Stimulated activated CD8-positive, alpha-beta memory T cell treated with anti-CD3 and anti-CD28 coated beads, Interleukin-12 subunit alpha, Interleukin-12 subunit beta, amount 100 ng/mL, for 1 hour (primary cell): ENCODE measurements around the gene KCNQ1.

Source experiments
- DNase-seq: peaks from one replicate; pipeline ENCODE4 v3.0.0-alpha.2; 2020; ENCODE audit warnings: low read depth

Gene KCNQ1

DNA sequence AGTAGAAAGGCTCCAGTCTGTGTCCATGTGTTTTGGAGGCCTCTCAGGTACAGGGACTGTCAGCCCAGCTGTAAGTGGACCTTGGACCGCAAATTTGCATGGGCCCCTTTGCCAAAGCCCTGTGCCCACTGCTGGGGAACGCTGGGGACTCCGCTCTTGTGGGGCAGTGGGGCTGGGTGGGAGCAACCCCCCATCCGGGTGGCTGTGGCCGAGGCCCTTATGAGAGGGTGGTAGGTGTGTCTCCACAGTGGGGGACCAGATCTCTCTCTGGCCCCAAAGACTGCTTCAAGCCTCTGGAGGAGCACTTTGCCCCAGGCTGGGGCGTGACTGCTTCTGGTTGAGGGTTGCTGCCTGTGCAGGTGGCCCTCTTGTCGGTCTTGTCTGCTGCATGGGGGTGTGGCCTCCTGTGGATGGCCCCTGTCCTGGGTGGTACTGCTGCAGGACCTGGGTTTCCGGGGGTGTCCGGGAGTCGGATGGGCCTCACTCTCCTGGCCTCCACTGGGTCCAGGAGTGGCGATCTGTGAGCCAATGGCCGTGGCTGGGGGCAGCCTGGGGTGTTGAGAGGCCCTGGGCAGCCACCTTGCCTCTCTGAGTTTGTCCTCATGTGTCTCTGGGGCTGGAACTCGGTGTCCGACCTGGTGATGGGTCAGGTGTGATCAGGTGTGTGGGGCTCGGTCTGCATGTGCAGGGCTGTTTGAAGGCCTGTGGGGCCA is 15.9 kb downstream of the KCNQ1 start:
- no peak for DNase-seq

DNA sequence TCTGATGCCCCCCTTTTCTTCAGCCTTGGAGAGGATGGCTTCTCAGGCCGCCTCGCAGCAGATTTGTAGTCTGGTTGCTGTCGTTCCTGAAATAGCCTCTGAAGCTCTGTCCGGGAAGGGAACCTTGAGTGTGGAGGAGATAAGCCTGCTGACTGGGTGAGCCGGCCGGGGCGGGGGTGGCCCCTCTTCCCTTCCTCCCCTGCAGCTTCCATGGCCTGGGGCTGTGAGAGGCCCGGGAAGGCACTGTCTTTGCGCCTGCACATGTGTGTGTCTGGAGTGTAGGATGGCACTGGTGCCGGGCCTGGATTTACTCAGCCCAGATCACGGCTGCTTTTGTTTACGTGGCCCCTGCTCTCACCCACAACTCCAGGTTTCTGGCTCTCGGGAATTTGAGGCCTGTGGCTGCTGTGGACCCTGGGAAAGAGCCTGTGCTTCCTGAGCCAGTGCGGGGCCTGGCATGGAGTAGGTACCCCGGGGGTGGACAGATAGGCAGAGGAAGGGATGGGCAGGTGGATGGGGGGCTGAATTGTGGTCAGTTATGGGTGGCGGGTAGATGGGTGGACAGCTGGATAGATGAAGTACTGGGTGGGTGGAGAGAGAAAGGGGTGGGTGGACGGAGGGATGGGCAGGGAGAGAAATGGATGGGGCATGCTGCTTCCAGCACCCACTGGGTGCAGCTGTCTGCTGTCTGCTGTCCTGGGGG is 16.6 kb downstream of the KCNQ1 start:
- DNase-seq, result no peak

DNA sequence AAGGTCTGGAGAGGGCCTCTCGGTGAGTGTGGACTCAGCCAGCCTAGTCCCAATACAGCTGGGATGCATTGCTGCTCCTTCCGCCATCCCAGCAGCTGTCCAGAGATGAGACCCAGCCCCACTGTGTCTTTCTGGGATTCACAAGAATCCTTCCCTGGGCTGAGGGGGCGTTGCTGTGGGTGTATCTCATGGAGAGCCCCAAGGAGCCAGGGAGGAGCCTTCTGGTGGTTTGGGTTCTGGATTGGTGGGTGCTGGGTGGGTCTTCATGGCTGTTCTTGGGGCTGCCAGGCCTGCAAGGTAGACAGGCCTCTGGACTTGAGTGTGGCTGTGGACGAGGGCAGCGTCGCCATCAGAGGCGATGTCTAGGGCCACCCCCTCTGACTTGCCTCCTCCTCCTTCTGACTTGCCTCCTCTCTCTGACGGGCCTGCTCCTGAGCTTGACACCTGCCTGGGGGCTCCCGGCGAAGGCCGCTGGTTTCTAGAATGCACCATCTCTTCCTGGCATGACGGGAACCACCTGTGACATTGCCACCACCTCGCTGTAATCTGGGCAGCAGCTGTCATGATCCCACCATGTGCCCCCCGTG is 17.2 kb downstream of the KCNQ1 start:
- DNase-seq, result no peak

DNA sequence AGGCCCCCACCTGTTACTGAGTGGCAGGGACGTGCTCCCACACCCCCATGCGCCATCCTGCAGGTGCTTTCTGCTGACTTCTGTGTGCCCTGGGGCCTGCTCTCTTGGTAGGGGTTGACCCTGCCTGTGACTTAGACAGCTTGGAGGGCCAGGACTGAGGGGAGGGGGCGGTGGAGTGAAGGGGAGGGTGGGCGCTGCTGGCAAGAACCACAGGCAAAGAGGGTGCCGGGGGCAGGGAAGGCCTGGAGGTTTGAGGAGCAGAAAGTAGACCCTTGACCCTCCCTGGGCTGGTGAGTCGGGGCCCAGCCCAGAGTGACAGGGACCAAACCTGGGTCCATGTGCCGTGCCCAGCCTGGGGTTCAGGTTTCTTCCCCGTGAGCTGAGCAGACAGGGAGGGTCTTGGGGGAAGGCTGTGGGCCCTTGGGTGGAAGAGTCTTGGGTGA is 17.8 kb downstream of the KCNQ1 start:
- no peak for DNase-seq

DNA sequence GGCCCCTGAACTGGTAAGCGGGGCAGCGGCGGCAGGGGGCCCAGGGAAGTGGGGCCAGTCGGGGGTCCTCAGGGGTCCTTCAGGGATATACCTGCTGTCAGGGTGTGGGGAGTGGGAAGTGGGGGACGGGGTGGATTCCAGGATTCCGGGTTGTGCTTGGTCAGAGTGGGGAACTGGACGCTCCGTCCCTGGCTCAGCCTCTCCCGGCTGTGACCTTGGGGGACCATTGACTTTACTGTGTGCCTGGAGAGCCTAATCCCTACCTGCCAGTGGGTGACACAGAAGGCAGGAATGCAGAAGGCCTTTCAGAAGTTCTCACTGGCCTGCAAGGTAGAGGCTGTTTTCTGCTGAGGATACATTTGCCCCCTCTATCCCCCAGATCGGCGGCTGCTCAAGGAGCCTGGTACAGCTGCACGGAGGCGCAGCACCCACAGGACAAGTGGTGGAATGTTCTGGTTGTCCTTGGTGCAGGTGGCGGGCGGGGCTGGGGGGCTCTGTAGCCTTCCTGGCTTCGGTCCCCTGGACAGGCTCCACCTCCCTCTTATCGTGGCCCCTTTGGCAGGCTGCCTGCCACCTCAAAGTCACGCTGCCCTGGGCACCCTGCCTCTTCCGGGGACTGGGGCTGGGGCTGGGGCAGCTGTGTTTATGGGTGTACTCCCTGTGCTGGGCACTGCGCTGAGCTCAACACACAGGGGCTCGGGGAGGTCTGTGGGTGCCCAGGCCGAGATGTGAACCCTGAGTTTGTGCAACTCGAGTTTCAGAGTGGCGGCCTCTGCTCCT is 18.4 kb downstream of the KCNQ1 start:
- DNase-seq, result no peak

- DNase-seq, result no peak
These were observed 19.0 kb downstream of the KCNQ1 start for GRCh38 chr11:2463766-2464277.

DNA sequence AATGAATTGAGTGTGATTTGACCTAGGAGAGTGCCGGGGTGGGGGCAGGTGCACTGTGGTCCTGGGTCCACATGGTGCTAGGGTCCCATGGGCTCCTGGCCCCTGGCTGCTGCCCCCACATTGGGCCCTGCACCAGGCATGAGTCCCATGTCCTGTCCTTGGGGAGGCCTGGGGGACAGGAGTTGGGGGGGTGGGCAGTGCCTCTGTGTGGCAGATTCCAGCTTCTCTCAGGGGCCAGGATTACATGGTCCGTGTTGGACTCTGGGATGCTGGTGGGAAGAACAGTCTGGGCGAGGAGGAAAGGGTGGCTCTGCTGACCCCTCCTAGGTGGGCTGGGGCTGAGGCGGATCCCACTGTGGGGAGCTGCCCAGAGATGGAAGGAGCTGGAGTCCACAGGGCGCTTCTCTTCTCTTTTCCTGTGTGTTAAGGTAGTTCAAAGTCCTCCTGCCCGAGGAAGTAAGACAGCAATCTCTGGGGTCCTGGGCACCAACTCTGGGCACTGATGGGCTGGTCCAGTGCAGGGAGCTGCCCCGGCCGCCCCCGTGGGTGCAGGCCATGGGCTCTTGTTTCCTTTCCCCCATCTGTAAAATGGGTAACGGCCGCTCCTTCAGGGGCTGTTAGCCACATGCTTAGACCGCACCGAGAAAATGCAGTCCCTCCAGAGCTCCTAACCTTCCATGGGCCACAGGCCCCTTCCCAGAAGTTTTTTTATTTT is 19.8 kb downstream of the KCNQ1 start:
- no peak for DNase-seq

- no peak for DNase-seq
These were observed 20.6 kb downstream of the KCNQ1 start for GRCh38 chr11:2465202-2466068.

- no peak for DNase-seq
These were observed 21.4 kb downstream of the KCNQ1 start for GRCh38 chr11:2466069-2466801.

DNA sequence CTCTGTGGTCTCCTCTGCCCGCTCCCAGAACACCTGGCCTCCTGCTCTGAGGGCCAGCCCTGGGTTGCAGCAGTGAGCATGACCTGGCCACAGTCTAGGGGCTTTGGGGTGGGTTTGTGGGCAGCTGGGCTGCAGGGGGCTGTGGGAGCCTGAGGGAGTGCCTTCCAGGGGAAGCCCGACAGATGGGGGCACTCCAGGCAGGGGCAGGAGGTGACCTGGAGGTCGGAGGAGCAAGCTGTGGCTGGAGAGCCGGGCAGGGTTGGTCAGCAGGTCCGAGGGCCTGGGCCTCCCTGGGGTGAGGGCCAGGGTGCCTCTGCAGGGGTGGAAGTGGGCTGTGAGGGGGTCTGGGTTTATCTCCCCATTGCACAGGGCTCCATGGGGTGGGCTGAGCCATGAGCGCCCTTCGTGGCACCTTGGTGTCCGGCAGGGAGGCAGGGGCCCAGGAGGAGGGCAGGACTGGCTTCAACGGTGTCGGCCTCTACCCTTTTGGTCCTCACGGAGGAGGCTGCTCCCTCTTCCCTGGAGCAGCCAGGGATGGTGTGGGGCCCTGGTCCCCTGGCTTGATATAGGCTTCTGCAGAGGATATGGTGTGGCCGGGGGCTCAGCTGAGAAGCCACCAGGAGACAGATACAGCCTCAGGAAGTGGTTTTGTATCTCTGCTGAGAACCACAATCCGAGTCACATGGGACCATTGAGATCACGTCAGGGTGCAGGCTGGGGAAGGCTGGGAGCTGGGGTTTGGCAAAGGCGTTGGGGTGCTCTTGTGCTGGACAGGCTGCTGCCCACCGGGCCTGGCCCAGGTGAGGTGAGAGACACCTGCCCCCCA is 22.3 kb downstream of the KCNQ1 start:
- peak; percentile 24 for DNase-seq

- DNase-seq, result no peak
These were observed 22.9 kb downstream of the KCNQ1 start for GRCh38 chr11:2467695-2468055.

DNA sequence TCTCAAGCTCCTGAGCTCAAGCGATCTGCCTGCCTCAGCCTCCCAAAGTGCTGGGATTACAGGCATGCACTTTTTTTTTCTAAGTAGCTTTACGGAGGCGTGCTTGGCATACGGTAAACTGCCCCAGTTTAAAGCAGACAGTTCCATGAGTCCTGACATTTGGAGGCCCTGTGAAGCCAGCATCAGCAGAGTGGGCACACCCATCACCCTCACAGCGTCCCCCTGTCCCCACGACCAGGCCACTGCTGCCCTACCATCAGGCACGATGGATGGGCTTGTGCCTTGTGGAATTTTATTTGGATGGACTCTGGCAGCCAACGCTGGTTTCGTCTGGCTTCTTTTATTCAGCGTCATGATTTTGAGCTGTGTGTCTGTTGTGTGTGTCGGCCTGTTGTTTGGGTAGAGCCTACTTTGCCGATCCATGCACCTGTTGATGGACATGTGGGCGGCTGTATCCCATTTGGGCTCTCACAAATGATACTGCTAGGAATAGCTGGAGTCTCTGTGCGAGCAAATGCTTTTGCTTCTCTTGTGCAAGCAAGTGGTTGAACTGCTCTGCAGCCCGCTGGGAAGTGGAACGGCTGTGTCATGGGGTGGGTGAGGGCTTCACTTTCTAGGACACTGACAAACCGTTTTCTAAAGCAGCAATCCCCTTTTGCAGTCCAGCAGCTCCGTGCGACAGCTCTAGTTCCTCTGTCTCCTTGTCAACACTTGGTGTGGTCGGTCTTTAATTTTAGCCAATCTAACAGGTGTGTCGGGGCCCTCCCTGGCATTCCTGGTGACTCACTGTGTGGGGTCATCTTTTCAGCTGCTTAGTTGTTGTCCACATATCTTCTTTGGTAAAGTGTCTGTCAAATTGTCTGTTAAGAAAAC is 23.8 kb downstream of the KCNQ1 start:
- DNase-seq, result no peak

GRCh38 chr11:2470495-2470894 is 25.7 kb downstream of the KCNQ1 start:
- no peak for DNase-seq

DNA sequence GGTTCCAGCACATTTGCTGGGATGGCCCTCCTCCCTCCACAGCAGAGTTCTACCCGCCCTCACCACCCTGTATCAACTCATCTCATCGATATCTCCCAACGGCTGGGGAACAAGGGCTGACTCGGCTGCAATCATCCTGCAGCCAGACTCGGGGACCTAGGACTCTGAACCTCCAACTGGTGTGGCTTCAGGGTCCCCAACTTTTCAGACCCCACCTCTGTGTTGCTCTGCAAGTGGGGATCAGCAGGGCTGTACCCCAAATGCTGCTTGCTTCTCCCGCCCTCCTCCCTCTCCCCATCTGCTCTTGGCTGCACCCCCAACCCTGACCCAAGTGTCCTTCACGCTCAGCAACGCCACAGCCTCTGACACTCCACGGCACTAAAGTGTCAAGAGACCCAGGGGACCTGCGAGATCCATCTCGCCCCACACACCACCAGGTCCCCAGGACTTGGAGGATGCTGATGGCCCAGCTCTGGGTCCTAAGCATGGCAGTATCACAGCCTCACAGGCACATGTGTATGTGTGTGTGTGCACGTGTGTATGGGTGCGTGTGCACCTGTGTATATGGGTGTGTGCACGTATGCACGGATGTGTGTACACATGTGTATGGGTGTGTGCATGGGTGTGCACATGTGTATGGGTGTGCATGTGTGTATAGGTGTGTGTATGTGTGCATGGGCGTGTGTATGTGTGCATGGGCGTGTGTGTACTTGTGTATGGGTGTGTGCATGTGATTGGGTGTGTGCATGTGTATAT is 26.4 kb downstream of the KCNQ1 start:
- no peak for DNase-seq

DNA sequence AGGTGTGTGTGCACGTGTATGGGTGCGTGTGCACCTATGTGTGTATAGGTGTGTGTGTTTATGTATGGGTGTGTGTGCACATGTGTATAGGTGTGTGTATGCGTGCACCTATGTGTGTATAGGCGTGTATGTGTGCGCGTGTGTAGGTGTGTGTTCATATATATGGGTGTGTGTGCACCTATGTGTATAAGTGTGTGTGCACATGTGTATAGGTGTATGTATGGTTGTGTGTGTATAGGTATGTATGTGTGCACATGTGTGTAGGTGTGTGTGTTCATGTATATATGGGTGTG is 26.9 kb downstream of the KCNQ1 start:
- DNase-seq, result no peak

GRCh38 chr11:2472428-2473186 is 27.8 kb downstream of the KCNQ1 start:
- DNase-seq, result no peak
